ENCODE results near the gene TNS2. TPM values are rescaled to one million over a fixed set of nuclear protein-coding genes. Genes with fewer than 3 reads are reported as not detected.
"Not testable (repeated sequence)": the region's sequence is repeated elsewhere in the genome, so short reads cannot be mapped to it uniquely, and the experiment has no call there.

The TNS2 gene
- total and polyA plus RNA-seq, 9 donors = 66.8 to 255 (median 190) TPM

- TF ChIP-seq POLR2A (IDR thresholded peaks at IDR 0.05) = no peak
- TF ChIP-seq CTCF (IDR thresholded peaks at IDR 0.05) = no peak
- no peak for TF ChIP-seq EP300 (IDR thresholded peaks at IDR 0.05)
- H3K27ac ChIP-seq = no peak overlapping the region
- no peaks in the 10 kb centered on the region for H3K36me3 ChIP-seq
- no peaks in the 10 kb centered on the region for H3K27me3 ChIP-seq
- WGBS, 3 donors = 86 to 92% (median 88%) methylated on average over 3 of the region's 3 CpGs
- H3K4me1 ChIP-seq (ENCODE audit: insufficient read depth) = no peaks in the 10 kb centered on the region
- DNase-seq = no peak
- no peaks in the 10 kb centered on the region for H3K9me3 ChIP-seq
- intact Hi-C loops (cut with DNase I) = no loop called here
- H3K4me3 ChIP-seq = no peak overlapping the region
Measured at GRCh38 chr12:53031616-53032015, 18.2 kb upstream of the TNS2 start.

GRCh38 chr12:53033832-53034231, 16.0 kb upstream of the TNS2 start:
- 82 to 88% (median 83%) methylated on average over 10 of the region's 10 CpGs for WGBS, 3 donors
- DNase-seq; H3K4me1 ChIP-seq (ENCODE audit: insufficient read depth); H3K4me3 ChIP-seq; H3K27ac ChIP-seq; H3K36me3 ChIP-seq; intact Hi-C loops (cut with DNase I); H3K27me3 ChIP-seq; H3K9me3 ChIP-seq: not testable (repeated sequence)

- TF ChIP-seq POLR2A (IDR thresholded peaks at IDR 0.05) (no peak), EP300 (IDR thresholded peaks at IDR 0.05) (no peak), CTCF (IDR thresholded peaks at IDR 0.05) (no peak)
- H3K4me3 ChIP-seq = no peak overlapping the region
- 73 to 85% (median 75%) methylated on average over 8 of the region's 8 CpGs for WGBS, 3 donors
- H3K27ac ChIP-seq = no peak overlapping the region
- no peak for DNase-seq
- no peaks in the 10 kb centered on the region for H3K9me3 ChIP-seq
- H3K36me3 ChIP-seq = no peaks in the 10 kb centered on the region
- no peaks in the 10 kb centered on the region for H3K27me3 ChIP-seq
- intact Hi-C loops (cut with DNase I) = no loop called here
- H3K4me1 ChIP-seq (ENCODE audit: insufficient read depth) = no peaks in the 10 kb centered on the region
Measured at GRCh38 chr12:53034459-53034858, 15.4 kb upstream of the TNS2 start.

- TF ChIP-seq POLR2A (IDR thresholded peaks at IDR 0.05) (no peak), CTCF (IDR thresholded peaks at IDR 0.05) (no peak)
- no peaks in the 10 kb centered on the region for H3K27me3 ChIP-seq
- no peaks in the 10 kb centered on the region for H3K36me3 ChIP-seq
- H3K27ac ChIP-seq = no peak overlapping the region
- no peaks in the 10 kb centered on the region for H3K4me1 ChIP-seq (ENCODE audit: insufficient read depth)
- no peak for DNase-seq
- 58 to 77% (median 71%) methylated on average over 3 of the region's 3 CpGs for WGBS, 3 donors
- no peaks in the 10 kb centered on the region for H3K9me3 ChIP-seq
- H3K4me3 ChIP-seq = no peak overlapping the region
- intact Hi-C loops (cut with DNase I) = no loop called here
Measured at GRCh38 chr12:53036802-53037201, 13.1 kb upstream of the TNS2 start.

- TF ChIP-seq CTCF (IDR thresholded peaks at IDR 0.05) (no peak), POLR2A (IDR thresholded peaks at IDR 0.05) (no peak), EP300 (IDR thresholded peaks at IDR 0.05) (no peak)
- peaks cover 6% of the 10 kb centered on the region for H3K4me1 ChIP-seq (ENCODE audit: insufficient read depth)
- no peak overlapping the region for H3K4me3 ChIP-seq
- H3K9me3 ChIP-seq = no peaks in the 10 kb centered on the region
- intact Hi-C loops (cut with DNase I) = loop anchor here in 1 of 4 donors (10.0 kb wide), 1 partner anchor 995 kb away; no protein-coding TSS in a partner anchor
- H3K27ac ChIP-seq = no peak overlapping the region
- no peaks in the 10 kb centered on the region for H3K27me3 ChIP-seq
- no peak for DNase-seq
- H3K36me3 ChIP-seq = no peaks in the 10 kb centered on the region
- 71 to 83% (median 83%) methylated on average over 4 of the region's 4 CpGs for WGBS, 3 donors
Measured at GRCh38 chr12:53039851-53040250, 10.0 kb upstream of the TNS2 start.

All from ovary (tissue), 9 donors.